ENCODE measurements around the gene OR4N2.
"Not testable (repeated sequence)": the region's sequence is repeated elsewhere in the genome, so short reads cannot be mapped to it uniquely, and the experiment has no call there.

Gene OR4N2

GRCh38 chr14:19803470-19803869 lies at the start of gene OR4N2:
Gene OR4N2, plus strand, starts transcription at chr14:19803770. Its CDS starts 23,679 bp downstream, at chr14:19827449.
- not testable (repeated sequence) for DNase-seq (ENCODE audit: low spot score)

- no peak for DNase-seq (ENCODE audit: low spot score)
These were observed 49.4 kb upstream of the OR4N2 start for GRCh38 chr14:19754172-19754571.

- DNase-seq (ENCODE audit: low spot score), result not testable (repeated sequence)
These were observed 32.1 kb upstream of the OR4N2 start for GRCh38 chr14:19771491-19771890.

GRCh38 chr14:19771895-19772430 lies 31.6 kb upstream of the OR4N2 start:
- no peak for DNase-seq (ENCODE audit: low spot score)

GRCh38 chr14:19772454-19772853 lies 31.1 kb upstream of the OR4N2 start:
- not testable (repeated sequence) for DNase-seq (ENCODE audit: low spot score)

- DNase-seq (ENCODE audit: low spot score), result not testable (repeated sequence)
These were observed 30.4 kb upstream of the OR4N2 start, which contains the start of gene OR4M1 for GRCh38 chr14:19773204-19773603. Gene OR4M1, plus strand, starts transcription at chr14:19773504. Its CDS starts 6,819 bp downstream, at chr14:19780323.

GRCh38 chr14:19775587-19775986 lies 28.0 kb upstream of the OR4N2 start:
- DNase-seq (ENCODE audit: low spot score), result no peak

- not testable (repeated sequence) for DNase-seq (ENCODE audit: low spot score)
These were observed 17.7 kb upstream of the OR4N2 start for GRCh38 chr14:19785848-19786247.

- DNase-seq (ENCODE audit: low spot score), result not testable (repeated sequence)
These were observed 16.3 kb upstream of the OR4N2 start for GRCh38 chr14:19787318-19787717.

GRCh38 chr14:19788150-19788549 lies 15.4 kb upstream of the OR4N2 start:
- DNase-seq (ENCODE audit: low spot score), result not testable (repeated sequence)

GRCh38 chr14:19796520-19797108 lies 7.0 kb upstream of the OR4N2 start:
- not testable (repeated sequence) for DNase-seq (ENCODE audit: low spot score)

GRCh38 chr14:19799880-19800279 lies 3.7 kb upstream of the OR4N2 start:
- no peak for DNase-seq (ENCODE audit: low spot score)

GRCh38 chr14:19800282-19801117 lies 3.1 kb upstream of the OR4N2 start:
- no peak for DNase-seq (ENCODE audit: low spot score)

GRCh38 chr14:19801118-19801464 lies 2.5 kb upstream of the OR4N2 start:
- DNase-seq (ENCODE audit: low spot score), result no peak

GRCh38 chr14:19813171-19813920 lies 9.8 kb downstream of the OR4N2 start:
- not testable (repeated sequence) for DNase-seq (ENCODE audit: low spot score)

- not testable (repeated sequence) for DNase-seq (ENCODE audit: low spot score)
These were observed 16.3 kb downstream of the OR4N2 start for GRCh38 chr14:19819879-19820278.

GRCh38 chr14:19821016-19821415 lies 17.4 kb downstream of the OR4N2 start:
- DNase-seq (ENCODE audit: low spot score), result not testable (repeated sequence)

GRCh38 chr14:19823178-19823577 lies 19.6 kb downstream of the OR4N2 start:
- no peak for DNase-seq (ENCODE audit: low spot score)

- DNase-seq (ENCODE audit: low spot score), result no peak
These were observed 20.2 kb downstream of the OR4N2 start for GRCh38 chr14:19823765-19824164.

GRCh38 chr14:19827626-19828244 lies 24.2 kb downstream of the OR4N2 start:
- DNase-seq (ENCODE audit: low spot score), result not testable (repeated sequence)

GRCh38 chr14:19828314-19828713 lies 24.7 kb downstream of the OR4N2 start:
- no peak for DNase-seq (ENCODE audit: low spot score)

Measured in hematopoietic multipotent progenitor cell treated with erythropoietin and hydrocortisone succinate and interleukin-3 and kit ligand, for 15 days (in vitro differentiated cells).